GM12864 (cell line): ENCODE data around the gene TM2D3.

Experiments used
- DNase-seq: peaks from one replicate; pipeline ENCODE4 v3.0.0-alpha.2; 2011; ENCODE audit warnings: low read depth
- H3K4me3 ChIP-seq: 2 replicates; pipeline ENCODE4 v1.5.1; 2011; ENCODE audit warnings: mild to moderate bottlenecking, low read depth, low read length, control low read depth
- TF ChIP-seq, protein P1 (sequence below): IDR thresholded peaks from 2 replicates; pipeline ENCODE4 v1.5.1; 2011; ENCODE audit warnings: low read depth, mild to moderate bottlenecking, moderate library complexity, low read length, control low read depth, inconsistent platforms; ENCODE audit errors: missing control alignments

The TM2D3 gene

GRCh38 chr15:101672298-101672697 is 20.1 kb upstream of the TM2D3 start:
- TF ChIP-seq, protein P1, sequence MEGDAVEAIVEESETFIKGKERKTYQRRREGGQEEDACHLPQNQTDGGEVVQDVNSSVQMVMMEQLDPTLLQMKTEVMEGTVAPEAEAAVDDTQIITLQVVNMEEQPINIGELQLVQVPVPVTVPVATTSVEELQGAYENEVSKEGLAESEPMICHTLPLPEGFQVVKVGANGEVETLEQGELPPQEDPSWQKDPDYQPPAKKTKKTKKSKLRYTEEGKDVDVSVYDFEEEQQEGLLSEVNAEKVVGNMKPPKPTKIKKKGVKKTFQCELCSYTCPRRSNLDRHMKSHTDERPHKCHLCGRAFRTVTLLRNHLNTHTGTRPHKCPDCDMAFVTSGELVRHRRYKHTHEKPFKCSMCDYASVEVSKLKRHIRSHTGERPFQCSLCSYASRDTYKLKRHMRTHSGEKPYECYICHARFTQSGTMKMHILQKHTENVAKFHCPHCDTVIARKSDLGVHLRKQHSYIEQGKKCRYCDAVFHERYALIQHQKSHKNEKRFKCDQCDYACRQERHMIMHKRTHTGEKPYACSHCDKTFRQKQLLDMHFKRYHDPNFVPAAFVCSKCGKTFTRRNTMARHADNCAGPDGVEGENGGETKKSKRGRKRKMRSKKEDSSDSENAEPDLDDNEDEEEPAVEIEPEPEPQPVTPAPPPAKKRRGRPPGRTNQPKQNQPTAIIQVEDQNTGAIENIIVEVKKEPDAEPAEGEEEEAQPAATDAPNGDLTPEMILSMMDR = no peak
- no peak overlapping the region for H3K4me3 ChIP-seq
- no peak for DNase-seq

DNA sequence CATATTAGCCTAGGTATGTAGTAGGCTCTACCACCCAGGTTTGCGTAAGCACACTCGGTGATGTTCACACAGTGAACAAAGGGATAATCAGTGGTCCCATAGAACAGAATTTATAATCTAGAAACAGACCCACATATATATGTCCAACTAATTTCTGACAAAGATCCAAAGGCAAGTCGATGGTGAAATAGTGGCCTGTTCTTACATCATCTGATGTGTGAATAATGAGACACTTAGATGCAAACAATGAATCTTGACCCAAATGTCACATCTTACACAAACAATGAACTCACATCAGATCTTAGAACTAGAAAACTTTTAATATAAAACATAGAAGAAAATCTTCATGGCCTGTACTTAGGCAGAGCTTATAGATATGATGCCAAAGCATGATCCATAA is 17.6 kb upstream of the TM2D3 start:
- DNase-seq = no peak
- no peak overlapping the region for H3K4me3 ChIP-seq
- TF ChIP-seq, protein P1 = no peak

- TF ChIP-seq, protein P1 = no peak
- H3K4me3 ChIP-seq = no peak overlapping the region
- no peak for DNase-seq
These were observed 15.7 kb upstream of the TM2D3 start for GRCh38 chr15:101667881-101668280.

GRCh38 chr15:101664303-101664913 is 12.2 kb upstream of the TM2D3 start:
- no peak for DNase-seq
- no peak overlapping the region for H3K4me3 ChIP-seq
- TF ChIP-seq, protein P1 = peak; percentile 8

GRCh38 chr15:101662203-101662602 is 10.0 kb upstream of the TM2D3 start:
- TF ChIP-seq, protein P1 = no peak
- DNase-seq = no peak
- H3K4me3 ChIP-seq = no peak overlapping the region

DNA sequence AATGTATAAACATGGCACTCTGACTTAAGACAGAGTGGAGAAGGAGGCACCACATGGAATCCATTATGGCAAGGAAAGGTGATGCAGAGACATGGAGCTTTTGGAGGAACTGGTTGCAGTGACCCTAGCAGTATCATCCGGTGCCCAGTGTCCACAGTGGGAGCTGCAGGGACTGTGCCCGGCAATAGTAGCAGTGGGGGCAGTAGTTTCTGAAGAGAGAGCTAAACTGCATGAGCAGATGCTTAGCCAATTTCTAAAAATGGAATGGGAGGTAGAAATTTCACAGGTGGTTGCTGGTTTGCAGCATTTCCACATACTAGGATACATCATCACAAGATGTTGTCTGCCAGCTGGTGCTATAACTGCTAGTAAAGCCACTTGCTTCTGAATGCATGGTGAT is 7.8 kb upstream of the TM2D3 start:
- TF ChIP-seq, protein P1 = no peak
- no peak for DNase-seq
- no peak overlapping the region for H3K4me3 ChIP-seq

DNA sequence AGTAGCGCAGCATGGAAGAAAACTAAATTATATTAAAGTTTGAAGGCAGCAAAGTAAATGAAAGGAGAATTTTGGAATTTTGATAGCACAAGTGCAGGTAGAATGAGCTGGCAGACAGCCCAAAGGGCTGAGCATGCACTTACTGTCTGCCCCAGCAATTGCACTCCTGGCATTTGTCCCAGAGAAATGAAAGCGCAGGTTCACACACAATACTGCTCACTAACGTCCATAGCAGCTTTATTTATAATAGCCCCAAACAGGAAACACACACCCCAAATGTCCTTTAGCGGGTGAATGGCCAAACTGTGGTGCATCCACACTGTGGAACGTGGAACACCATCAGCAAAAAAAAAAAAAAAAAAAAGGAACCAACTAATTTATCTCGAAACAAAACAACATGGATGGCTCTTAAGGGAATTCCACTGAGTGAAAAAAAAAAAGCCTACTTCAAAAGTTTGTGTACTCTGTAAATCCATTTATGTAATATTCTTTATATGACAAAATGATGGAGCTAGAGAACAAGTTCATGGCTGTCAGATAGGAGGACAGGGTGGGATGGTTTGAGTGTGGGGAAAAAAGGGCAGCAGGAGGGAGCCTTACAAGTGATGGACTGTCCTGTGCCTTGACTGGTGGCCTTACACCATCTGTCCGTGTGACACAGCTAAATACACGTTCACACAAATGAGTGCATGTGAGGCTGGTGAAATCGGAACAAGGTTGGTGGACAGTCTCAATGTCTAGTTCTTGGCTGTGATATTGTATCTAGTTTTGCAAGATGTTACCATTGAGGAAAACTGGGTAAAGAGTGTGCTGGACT is 6.0 kb upstream of the TM2D3 start:
- DNase-seq = no peak
- TF ChIP-seq, protein P1 = no peak
- no peak overlapping the region for H3K4me3 ChIP-seq
